ENCODE measurements around the gene TRAPPC1. TPM values are rescaled to one million over a fixed set of nuclear protein-coding genes. Genes with fewer than 3 reads are reported as not detected.

The TRAPPC1 gene
- total RNA-seq, 2 experiments from 2014 or later = 166 to 169 TPM

DNA sequence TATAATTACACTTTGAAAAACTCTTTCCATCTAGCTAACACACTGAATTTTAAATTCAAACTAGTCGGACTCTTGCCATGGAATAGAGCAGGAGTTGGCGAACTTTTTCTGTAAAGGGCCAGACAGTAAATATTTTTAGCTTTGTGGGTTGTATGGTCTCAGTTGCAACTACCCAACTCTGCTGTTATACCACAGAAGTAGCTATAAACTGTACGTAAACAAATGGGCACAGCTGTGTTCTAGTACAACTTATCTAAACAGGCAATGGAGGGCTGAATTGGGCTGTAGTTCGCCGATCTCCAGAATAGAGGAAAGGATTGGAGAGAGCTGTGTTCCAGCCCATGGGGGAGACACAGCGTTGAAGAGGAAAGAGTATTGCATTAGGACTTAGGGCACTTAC is 9.0 kb upstream of the TRAPPC1 start:
- Mint-ChIP-seq H3K27me3 (no peaks in the 10 kb centered on the region), H3K4me3 (no peak overlapping the region), H3K36me3 (ENCODE audit: low read depth) (peaks cover 57% of the 10 kb centered on the region), H3K27ac (no peak overlapping the region), H3K4me1 (peaks cover 3% of the 10 kb centered on the region), H3K9me3 (ENCODE audit: low read depth) (no peaks in the 10 kb centered on the region)
- ChIA-PET POLR2A (interaction anchor here (0.6 kb wide), 1 partner anchor 9 kb away, joined by 4 read pairs; the partner anchor contains the start of genes CNTROB and TRAPPC1), CTCF (interaction anchor here (0.5 to 2.2 kb wide), 5 partner anchors 43 to 564 kb away, joined by 3 to 9 read pairs (median 5); no protein-coding TSS in a partner anchor)
- no peak for ATAC-seq
- intact Hi-C loops (cut with DNase I, micrococcal nuclease) = no loop called here
- no peak for DNase-seq

DNA sequence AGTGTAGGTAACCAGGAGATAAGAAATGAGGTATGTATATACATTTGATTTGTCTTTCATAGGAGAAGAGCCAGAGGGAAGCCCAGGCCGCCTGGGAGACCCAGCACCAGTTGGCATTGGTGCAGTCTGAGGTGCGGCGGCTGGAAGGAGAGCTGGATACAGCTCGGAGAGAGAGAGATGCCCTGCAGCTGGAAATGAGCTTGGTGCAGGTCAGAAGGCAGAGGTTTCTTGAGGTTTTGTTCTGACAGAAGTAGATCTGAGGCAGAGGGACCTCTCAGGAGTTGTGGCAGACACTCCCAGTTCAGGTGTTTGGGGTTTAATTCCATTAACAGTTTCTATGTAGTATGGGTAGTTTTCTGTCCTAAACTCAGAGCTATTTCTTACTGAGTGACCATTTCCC is 8.3 kb upstream of the TRAPPC1 start:
- H3K9me3 Mint-ChIP-seq (ENCODE audit: low read depth) = no peaks in the 10 kb centered on the region
- POLR2A ChIA-PET = no interaction called here
- no peak for DNase-seq
- CTCF ChIA-PET = interaction anchor here (0.5 to 2.2 kb wide), 7 partner anchors 9 to 154 kb away, joined by 3 to 9 read pairs (median 3); no protein-coding TSS in a partner anchor
- H3K36me3 Mint-ChIP-seq (ENCODE audit: low read depth) = peaks cover 59% of the 10 kb centered on the region
- intact Hi-C loops (cut with DNase I, micrococcal nuclease) = no loop called here
- no peak for ATAC-seq
- H3K27me3 Mint-ChIP-seq = no peaks in the 10 kb centered on the region
- no peak overlapping the region for H3K27ac Mint-ChIP-seq
- H3K4me1 Mint-ChIP-seq = peaks cover 6% of the 10 kb centered on the region
- no peak overlapping the region for H3K4me3 Mint-ChIP-seq

DNA sequence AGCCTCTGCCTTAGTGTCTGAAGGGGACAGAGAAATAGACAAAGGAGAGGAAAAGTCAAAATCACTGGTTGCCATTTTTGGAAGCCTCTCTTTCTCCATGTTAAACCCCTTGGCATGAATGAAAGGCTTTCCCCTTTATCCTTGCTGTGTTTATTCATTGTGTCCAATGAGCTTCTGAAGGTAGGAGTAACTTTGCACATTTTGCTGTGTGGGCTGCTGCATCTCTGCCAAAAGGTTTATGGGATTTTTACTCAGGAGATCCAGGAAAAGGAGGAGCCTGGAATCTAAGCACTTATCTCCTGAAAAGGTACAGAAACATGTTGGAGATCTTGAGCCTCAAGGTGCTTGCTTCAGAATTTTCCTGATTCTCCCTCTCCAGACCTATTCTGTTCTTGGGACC is 4.1 kb upstream of the TRAPPC1 start:
- intact Hi-C loops (cut with DNase I, micrococcal nuclease) = no loop called here
- POLR2A ChIA-PET = interaction anchor here (0.6 kb wide), 1 partner anchor 805 kb away, joined by 4 read pairs; no protein-coding TSS in a partner anchor

DNA sequence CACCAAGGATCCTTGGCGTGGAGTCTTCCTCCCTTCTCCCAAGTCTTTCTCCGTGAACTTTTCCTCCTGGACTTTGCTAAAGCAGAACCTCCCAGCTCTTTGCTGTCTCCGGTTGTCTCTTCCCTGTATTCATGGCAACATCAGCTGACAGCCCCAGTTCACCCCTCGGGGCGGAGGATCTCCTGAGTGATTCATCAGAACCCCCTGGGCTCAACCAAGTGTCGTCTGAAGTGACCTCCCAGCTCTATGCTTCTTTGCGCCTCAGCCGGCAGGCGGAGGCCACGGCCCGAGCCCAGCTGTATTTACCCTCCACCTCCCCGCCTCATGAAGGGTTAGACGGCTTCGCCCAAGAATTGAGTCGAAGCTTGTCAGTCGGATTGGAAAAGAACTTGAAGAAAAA is 1.2 kb upstream of the TRAPPC1 start:
- H3K4me1 Mint-ChIP-seq = peaks cover 45% of the 10 kb centered on the region
- peak; percentile 51 for DNase-seq
- peaks cover 38% of the 10 kb centered on the region for H3K36me3 Mint-ChIP-seq (ENCODE audit: low read depth)
- no peak for ATAC-seq
- intact Hi-C loops (cut with DNase I, micrococcal nuclease) = loop anchor here (1.0 to 5.0 kb wide), 17 partner anchors 11 to 681 kb away; partner anchors contain the start of genes CTC1 (in 1 of the 2), CTDNEP1 (in 1 of the 2), ELP5 (in 1 of the 2) and KRABD2 (in 1 of the 2)
- H3K4me3 Mint-ChIP-seq = peak overlapping the region; percentile 95
- no peaks in the 10 kb centered on the region for H3K27me3 Mint-ChIP-seq
- H3K9me3 Mint-ChIP-seq (ENCODE audit: low read depth) = no peaks in the 10 kb centered on the region
- CTCF ChIA-PET = interaction anchor here (0.6 to 7.0 kb wide), 15 partner anchors 12 to 177 kb away, joined by 3 to 58 read pairs (median 4); partner anchors contain the start of gene RNF227
- H3K27ac Mint-ChIP-seq = peak overlapping the region; percentile 96
- POLR2A ChIA-PET = interaction anchor here (0.6 to 4.1 kb wide), 4 partner anchors 17 to 318 kb away, joined by 3 to 25 read pairs (median 4); partner anchors contain the start of gene RNF227

More for the DNA sequence above, 4.1 kb upstream of the TRAPPC1 start:
- ATAC-seq (no peak), DNase-seq (no peak)
- CTCF ChIA-PET = interaction anchor here (0.7 to 7.0 kb wide), 6 partner anchors 9 to 66 kb away, joined by 3 to 49 read pairs (median 5); partner anchors contain the start of gene RNF227
- Mint-ChIP-seq H3K9me3 (ENCODE audit: low read depth) (no peaks in the 10 kb centered on the region), H3K27me3 (no peaks in the 10 kb centered on the region), H3K36me3 (ENCODE audit: low read depth) (peaks cover 49% of the 10 kb centered on the region), H3K4me3 (no peak overlapping the region), H3K27ac (no peak overlapping the region), H3K4me1 (peaks cover 32% of the 10 kb centered on the region)

DNA sequence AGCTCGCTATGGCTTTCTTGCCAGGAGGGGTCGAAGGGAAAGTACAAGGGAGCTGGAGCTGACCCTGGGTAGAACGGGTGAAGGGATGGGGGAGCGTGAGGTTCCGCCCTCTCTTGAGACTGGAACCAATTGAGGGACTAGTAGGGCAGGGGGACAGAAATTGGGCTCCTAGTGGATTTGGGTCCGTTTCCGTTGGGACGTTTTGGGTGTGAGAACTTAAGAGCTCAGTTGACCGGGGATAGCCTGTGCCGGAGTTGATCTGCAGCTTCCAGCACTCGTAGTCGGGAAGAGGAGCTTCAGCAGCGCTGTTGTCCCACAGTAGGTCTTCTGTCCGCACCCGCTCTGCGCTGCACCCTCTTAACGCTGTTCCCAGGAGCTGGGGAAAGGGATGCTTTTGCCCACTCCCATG is 741 bp upstream of the TRAPPC1 start:
- ATAC-seq (peak; percentile 31), DNase-seq (peak; percentile 44)
- no peaks in the 10 kb centered on the region for H3K27me3 Mint-ChIP-seq
- H3K36me3 Mint-ChIP-seq (ENCODE audit: low read depth) = peaks cover 39% of the 10 kb centered on the region
- no peaks in the 10 kb centered on the region for H3K9me3 Mint-ChIP-seq (ENCODE audit: low read depth)
- intact Hi-C loops (cut with DNase I, micrococcal nuclease) = loop anchor here (1.0 to 5.0 kb wide), 17 partner anchors 10 to 680 kb away; partner anchors contain the start of genes CTC1 (in 1 of the 2), CTDNEP1 (in 1 of the 2), ELP5 (in 1 of the 2) and KRABD2 (in 1 of the 2)
- ChIA-PET POLR2A (interaction anchor here (0.6 to 4.1 kb wide), 9 partner anchors 8 to 448 kb away, joined by 3 to 25 read pairs (median 5); partner anchors contain the start of genes KDM6B, NAA38, RNF227 and TP53), CTCF (interaction anchor here (0.6 to 7.0 kb wide), 16 partner anchors 12 to 195 kb away, joined by 3 to 58 read pairs (median 4); partner anchors contain the start of gene RNF227)
- H3K27ac Mint-ChIP-seq = peak overlapping the region; percentile 96
- H3K4me1 Mint-ChIP-seq = peaks cover 45% of the 10 kb centered on the region
- H3K4me3 Mint-ChIP-seq = peak overlapping the region; percentile 95

DNA sequence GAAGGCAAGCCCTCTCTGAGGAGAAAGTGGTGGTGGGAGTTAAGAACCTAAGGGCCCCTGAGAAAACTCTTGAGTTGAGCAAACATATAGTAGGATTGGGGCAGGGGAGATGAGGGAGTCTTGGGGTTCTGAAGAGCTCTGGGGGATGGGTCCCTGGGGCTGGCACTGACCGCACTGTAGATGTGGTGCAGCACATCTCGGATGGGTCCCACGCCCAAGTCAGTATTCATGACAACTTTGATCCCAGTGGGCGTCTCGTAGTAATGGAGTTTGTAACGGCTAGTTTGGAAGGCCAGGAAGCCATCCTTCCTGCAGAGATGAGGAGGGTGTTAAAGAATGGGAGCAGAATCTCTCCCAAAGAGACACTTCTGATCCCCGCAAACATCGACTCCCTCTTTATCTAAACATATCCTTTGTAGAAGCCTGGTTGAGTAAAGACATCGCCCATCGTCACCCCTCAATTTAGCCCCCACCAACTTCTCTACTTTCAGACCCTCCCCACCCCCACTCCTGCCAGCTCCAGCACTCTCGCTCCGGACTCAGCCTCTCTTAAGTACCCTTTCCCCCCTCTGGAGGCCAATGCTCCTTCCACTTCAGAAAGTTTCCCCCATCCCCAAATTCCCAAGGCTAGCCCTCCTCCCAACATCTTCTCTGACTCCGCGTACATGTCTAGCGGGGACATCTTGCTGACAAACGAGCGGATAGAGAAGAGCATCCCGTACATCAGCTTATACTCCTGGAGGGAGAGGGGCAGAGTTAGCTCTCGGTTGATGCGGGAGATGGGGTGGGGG is 710 bp downstream of the TRAPPC1 start:
- H3K4me3 Mint-ChIP-seq = peak overlapping the region; percentile 95
- no peaks in the 10 kb centered on the region for H3K27me3 Mint-ChIP-seq
- no peak for ATAC-seq
- peaks cover 42% of the 10 kb centered on the region for H3K4me1 Mint-ChIP-seq
- no peaks in the 10 kb centered on the region for H3K9me3 Mint-ChIP-seq (ENCODE audit: low read depth)
- peak overlapping the region; percentile 96 for H3K27ac Mint-ChIP-seq
- CTCF ChIA-PET = interaction anchor here (0.5 to 7.0 kb wide), 9 partner anchors 10 to 130 kb away, joined by 3 to 58 read pairs (median 5); partner anchors contain the start of gene RNF227
- intact Hi-C loops (cut with DNase I, micrococcal nuclease) = loop anchor here in 1 of 2 experiments (1.0 to 5.0 kb wide), 5 partner anchors 9 to 679 kb away; partner anchors contain the start of genes CTDNEP1, ELP5, KRABD2 and MPDU1
- H3K36me3 Mint-ChIP-seq (ENCODE audit: low read depth) = peaks cover 26% of the 10 kb centered on the region
- DNase-seq = peak; percentile 30
- POLR2A ChIA-PET = interaction anchor here (0.6 to 4.1 kb wide), 10 partner anchors 10 to 446 kb away, joined by 3 to 25 read pairs (median 5); partner anchors contain the start of genes KDM6B, NAA38, RNF227 and TP53

DNA sequence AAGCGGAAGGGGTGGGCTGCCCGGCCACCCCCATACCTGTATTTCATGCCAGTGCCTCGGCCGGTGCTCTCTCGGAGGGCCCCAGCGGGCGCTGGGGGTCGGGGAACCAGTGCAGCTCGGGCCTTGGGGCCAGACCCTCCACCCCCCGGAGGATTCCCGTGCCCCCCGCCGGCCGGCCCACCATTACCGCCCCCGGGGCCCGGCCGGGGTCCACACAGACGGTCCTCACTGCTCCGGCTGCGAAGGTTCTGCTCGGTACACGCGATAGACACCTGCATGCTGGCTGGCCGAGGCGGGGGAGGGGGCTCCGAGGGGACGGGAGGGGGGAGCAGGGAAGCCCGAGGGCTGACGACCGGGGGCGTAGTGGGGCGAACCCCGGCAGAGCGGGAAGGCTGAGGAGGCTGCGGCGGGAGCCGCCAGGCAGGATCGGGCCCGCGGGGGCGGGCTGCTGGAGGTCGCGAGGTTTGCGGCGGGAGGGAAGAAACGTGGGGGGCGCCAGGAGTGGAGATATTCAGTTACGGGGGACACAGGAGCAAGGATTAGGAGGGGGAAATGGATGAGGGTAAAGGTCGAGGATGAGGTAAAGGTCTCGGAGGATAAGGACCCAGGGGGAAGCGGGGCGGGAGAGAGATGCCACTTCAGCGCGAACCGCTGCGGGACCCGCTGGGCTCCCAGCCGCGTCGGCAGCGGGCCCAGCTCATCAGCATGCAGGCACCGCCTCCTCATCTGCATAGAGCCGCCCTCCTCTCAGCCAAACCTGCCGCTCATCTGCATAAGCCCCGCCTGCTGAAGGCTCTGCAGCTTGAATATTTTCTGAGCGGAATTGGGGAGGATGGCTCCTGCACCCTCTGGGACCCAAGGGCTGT is 2.4 kb downstream of the TRAPPC1 start, which contains the start of gene KCNAB3:
KCNAB3 (minus strand) TSS at position 699 of the 866 bp plus-strand sequence; CDS start at position 278, 421 bp downstream.
- peak within 1 kb of the TSS; percentile 20 for H3K27ac Mint-ChIP-seq
- peaks cover 16% of the 10 kb centered on the region for H3K36me3 Mint-ChIP-seq (ENCODE audit: low read depth)
- H3K9me3 Mint-ChIP-seq (ENCODE audit: low read depth) = no peaks in the 10 kb centered on the region
- peaks cover 33% of the 10 kb centered on the region for H3K4me1 Mint-ChIP-seq
- H3K27me3 Mint-ChIP-seq = no peaks in the 10 kb centered on the region
- ChIA-PET POLR2A (no interaction called here), CTCF (interaction anchor here (0.5 to 6.0 kb wide), 3 partner anchors 15 to 84 kb away, joined by 3 to 58 read pairs (median 4); partner anchors contain the start of gene RNF227)
- ATAC-seq = peak; percentile 21
- intact Hi-C loops (cut with DNase I, micrococcal nuclease) = loop anchor here in 1 of 2 experiments (5.0 kb wide), 4 partner anchors 223 to 677 kb away; partner anchors contain the start of genes CTDNEP1, ELP5, KRABD2 and MPDU1
- peak; percentile 76 for DNase-seq
- H3K4me3 Mint-ChIP-seq = peak within 1 kb of the TSS; percentile 95

DNA sequence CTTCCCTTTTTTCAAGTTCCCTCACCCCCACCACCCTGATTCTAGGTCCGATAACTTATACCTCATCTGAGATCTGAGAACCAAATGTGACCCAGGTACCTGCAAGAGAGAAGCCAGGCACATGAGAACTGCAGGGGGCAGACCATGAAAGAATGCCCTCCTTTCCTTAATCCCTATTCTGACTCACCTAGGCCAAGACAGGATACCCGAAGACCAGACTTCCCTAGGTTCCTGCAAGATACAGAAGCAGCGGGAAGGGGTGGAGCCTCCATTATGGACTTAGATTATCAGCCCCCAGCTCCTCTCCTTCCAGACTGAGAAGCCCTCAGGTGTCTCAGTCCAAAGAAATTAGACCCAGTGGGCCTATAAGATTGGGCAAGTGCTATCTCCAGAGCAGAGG is 4.2 kb downstream of the TRAPPC1 start:
- ChIA-PET CTCF (interaction anchor here (0.9 kb wide), 1 partner anchor 11 kb away, joined by 3 read pairs; no protein-coding TSS in a partner anchor), POLR2A (no interaction called here)
- no peak overlapping the region for H3K27ac Mint-ChIP-seq
- H3K36me3 Mint-ChIP-seq (ENCODE audit: low read depth) = peaks cover 13% of the 10 kb centered on the region
- H3K4me3 Mint-ChIP-seq = no peak overlapping the region
- ATAC-seq (no peak), DNase-seq (no peak)
- no peaks in the 10 kb centered on the region for H3K27me3 Mint-ChIP-seq
- intact Hi-C loops (cut with DNase I, micrococcal nuclease) = no loop called here
- H3K9me3 Mint-ChIP-seq (ENCODE audit: low read depth) = no peaks in the 10 kb centered on the region
- H3K4me1 Mint-ChIP-seq = peaks cover 30% of the 10 kb centered on the region

DNA sequence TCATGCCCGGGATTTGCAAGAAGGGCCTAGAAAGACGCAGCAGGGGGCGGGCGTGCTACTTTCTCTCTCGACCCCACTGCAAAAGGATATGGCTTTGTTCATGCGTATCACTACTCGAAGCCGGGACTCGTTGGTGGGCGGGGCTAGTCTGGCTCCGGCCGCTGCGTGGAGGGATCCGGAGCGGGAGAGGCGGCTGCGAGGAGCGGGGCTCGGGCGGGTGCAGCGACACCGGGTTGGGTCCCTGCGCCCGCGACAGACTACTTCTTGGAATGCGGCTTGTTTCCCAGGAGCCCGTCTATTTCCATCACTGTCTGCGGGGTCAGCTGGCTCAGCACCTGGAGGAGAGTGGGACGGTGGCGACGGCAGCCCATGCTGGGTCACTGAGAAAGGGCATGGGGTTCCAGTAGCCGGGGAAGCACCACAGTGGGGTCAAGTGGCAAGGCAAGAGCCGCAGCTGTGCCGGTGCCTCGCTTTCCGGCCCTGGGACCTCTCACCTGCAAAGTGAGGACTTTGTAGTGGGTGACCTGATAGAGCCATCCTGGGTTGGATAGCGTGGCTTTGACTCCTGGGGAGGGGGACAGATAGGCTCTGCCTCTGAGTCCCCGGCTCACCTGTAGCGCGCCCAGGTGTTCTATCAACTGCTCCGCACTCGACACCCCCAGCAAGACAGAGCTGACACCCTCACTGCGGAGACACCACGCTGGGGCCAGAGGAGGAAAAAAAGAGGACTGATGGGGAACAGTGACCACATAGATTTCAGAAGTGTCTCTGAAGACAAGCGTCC is 8.7 kb downstream of the TRAPPC1 start:
- ATAC-seq = peak; percentile 95
- Mint-ChIP-seq H3K36me3 (ENCODE audit: low read depth) (peaks cover 8% of the 10 kb centered on the region), H3K27me3 (no peaks in the 10 kb centered on the region), H3K4me3 (peak overlapping the region; percentile 56), H3K4me1 (peaks cover 23% of the 10 kb centered on the region), H3K9me3 (ENCODE audit: low read depth) (no peaks in the 10 kb centered on the region), H3K27ac (peak overlapping the region; percentile 81)
- peak; percentile 89 for DNase-seq
- ChIA-PET POLR2A (interaction anchor here (0.6 kb wide), 1 partner anchor 32 kb away, joined by 3 read pairs; no protein-coding TSS in a partner anchor), CTCF (interaction anchor here (1.0 kb wide), 2 partner anchors 16 to 73 kb away, joined by 4 read pairs; no protein-coding TSS in a partner anchor)
- intact Hi-C loops (cut with DNase I, micrococcal nuclease) = loop anchor here (1.0 to 2.0 kb wide), 3 partner anchors 8 to 88 kb away; partner anchors contain the start of genes CNTROB (in 1 of the 2), KDM6B (in 1 of the 2) and TRAPPC1 (in 1 of the 2)
